Measurements from ENCODE around the gene RAX. TPM values are rescaled to one million over a fixed set of nuclear protein-coding genes. Genes with fewer than 3 reads are reported as not detected.

The RAX gene
- total RNA-seq (2013; cell fraction: nucleolus; rRNA removed): not detected in 2 replicates
- not detected in 2 replicates for total RNA-seq (2014; rRNA removed)
- total RNA-seq (2014; rRNA removed; fragmentation: Illumina TruSeq; extraction: Trizol): not detected in 2 replicates
- total RNA-seq (2021): not detected in 2 replicates
- not detected for polyA plus RNA-seq (2011; ENCODE audit: low read depth)
- not detected in 2 replicates for polyA plus RNA-seq (2011; rRNA removed)
- not detected in 2 replicates for polyA plus RNA-seq (2011; cell fraction: cytosol; rRNA removed)
- not detected in 2 replicates for polyA plus RNA-seq (2011; cell fraction: nucleus; rRNA removed)
- not detected in 2 replicates for polyA plus RNA-seq (2012)
- not detected in 2 replicates for polyA plus RNA-seq (2014; fragmentation: Illumina TruSeq; extraction: Trizol)
- polyA plus RNA-seq (2014; fragmentation: Nextera tagmentation; extraction: Ambion mirVana): not detected
- polyA plus RNA-seq (2014; rRNA removed): not detected in 2 replicates
- polyA plus RNA-seq (2016; fragmentation: Nextera tagmentation; extraction: Ambion mirVana): not detected
- not detected in 2 replicates for polyA minus RNA-seq (2011; rRNA and poly(A)+ RNA removed)
- polyA minus RNA-seq (2011; cell fraction: cytosol; rRNA and poly(A)+ RNA removed): not detected in 2 replicates
- polyA minus RNA-seq (2011; cell fraction: nucleus; rRNA and poly(A)+ RNA removed): not detected in 2 replicates
- not detected for Bru-seq, nascent RNA
- not detected for BruChase-seq, experiment 1, labeled RNA remaining after a 6-hour chase
- BruChase-seq, experiment 2, labeled RNA remaining after a 2-hour chase: not detected
- long read RNA-seq, experiment 1: 0 reads
- long read RNA-seq, experiment 2: 0 reads

DNA sequence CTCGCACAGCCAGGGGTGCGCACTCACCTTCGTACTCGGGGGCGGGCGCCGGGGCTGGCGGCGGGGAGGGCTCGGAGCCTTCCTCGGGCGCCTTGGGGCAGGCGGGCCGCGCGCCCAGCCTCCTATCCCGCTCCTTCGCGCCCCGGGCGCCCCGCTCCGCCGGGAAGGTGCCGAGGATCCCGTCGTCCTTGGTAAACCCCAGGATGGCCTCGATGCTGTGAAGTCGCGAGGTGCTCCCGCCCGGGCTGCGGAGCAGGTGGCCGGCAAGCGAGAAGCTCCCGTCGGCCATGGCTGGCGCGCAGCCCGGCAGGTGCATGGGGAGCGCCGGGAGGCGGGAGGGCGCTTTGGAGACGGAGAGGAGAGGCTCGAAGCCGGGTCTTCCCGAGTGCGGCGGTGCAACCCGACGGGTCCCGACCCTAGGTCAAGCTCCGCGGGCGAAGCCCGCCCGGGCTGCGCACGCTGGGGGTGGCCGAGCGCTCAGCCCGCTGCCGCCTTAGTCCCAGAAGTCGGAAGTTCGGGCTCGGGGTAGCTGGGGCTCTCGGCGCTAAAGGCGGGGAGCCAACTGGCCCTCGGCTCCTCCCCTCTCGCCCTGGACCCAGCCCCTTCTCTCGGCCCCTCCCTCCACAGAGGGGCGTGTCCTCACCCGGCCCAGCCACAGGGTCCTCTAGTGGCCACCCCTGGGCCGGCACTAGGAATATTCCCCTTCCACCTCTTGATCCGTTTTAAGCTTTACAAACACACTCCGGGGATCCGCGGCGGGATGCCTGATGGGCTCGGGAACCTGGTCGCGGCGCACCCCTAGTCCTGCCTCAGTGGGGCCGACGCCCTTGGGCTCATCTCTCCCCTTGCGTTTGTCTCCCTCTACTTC lies at the start of gene RAX:
RAX (minus strand) TSS at position 564 of the 868 bp plus-strand sequence; CDS start at position 316, 248 bp downstream.
- H3K4me3 ChIP-seq: peak within 1 kb of the TSS; percentile 32; the same call in 1 of the 2 replicates
- no TSS peak for BruUV-seq (replicated peaks)
- ChIA-PET RAD21 (ENCODE audit: unreplicated experiment) (interaction anchor here (1.3 kb wide), 1 partner anchor 43 kb away, joined by 5 read pairs; no protein-coding TSS in a partner anchor), SMC1A (ENCODE audit: uncharacterized antibody, unreplicated experiment) (no interaction called here), CTCF (no interaction called here), POLR2A (no interaction called here)
- no peaks in the 10 kb centered on the region for H4K20me1 ChIP-seq (ENCODE audit: control insufficient read depth, insufficient read depth)
- H3K27ac ChIP-seq (ENCODE audit: control insufficient read depth, insufficient read depth): no peak within 1 kb of the TSS
- no peaks in the 10 kb centered on the region for H3K79me2 ChIP-seq (ENCODE audit: control insufficient read depth, insufficient read depth, low read length)
- DNase-seq (ENCODE audit: low read depth, low spot score): no peak
- no peaks in the 10 kb centered on the region for H3K36me3 ChIP-seq (ENCODE audit: control insufficient read depth in 2 of 2, insufficient read depth in 2 of 2, low read length in 1 of 2)
- no peak within 1 kb of the TSS for H3K9ac ChIP-seq (ENCODE audit: control insufficient read depth, insufficient read depth, low read length)
- intact Hi-C loops (cut with micrococcal nuclease; ENCODE audit: unreplicated experiment): no loop called here
- peaks cover 23 to 42% of the 10 kb centered on the region in 2 experiments for H3K27me3 ChIP-seq (replicated peaks in 1 of 2; ENCODE audit: control insufficient read depth in 2 of 2, insufficient read depth in 2 of 2, low read length in 1 of 2)
- FAIRE-seq: no peak
- TF ChIP-seq, protein P1, sequence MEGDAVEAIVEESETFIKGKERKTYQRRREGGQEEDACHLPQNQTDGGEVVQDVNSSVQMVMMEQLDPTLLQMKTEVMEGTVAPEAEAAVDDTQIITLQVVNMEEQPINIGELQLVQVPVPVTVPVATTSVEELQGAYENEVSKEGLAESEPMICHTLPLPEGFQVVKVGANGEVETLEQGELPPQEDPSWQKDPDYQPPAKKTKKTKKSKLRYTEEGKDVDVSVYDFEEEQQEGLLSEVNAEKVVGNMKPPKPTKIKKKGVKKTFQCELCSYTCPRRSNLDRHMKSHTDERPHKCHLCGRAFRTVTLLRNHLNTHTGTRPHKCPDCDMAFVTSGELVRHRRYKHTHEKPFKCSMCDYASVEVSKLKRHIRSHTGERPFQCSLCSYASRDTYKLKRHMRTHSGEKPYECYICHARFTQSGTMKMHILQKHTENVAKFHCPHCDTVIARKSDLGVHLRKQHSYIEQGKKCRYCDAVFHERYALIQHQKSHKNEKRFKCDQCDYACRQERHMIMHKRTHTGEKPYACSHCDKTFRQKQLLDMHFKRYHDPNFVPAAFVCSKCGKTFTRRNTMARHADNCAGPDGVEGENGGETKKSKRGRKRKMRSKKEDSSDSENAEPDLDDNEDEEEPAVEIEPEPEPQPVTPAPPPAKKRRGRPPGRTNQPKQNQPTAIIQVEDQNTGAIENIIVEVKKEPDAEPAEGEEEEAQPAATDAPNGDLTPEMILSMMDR (IDR thresholded peaks at IDR 0.05 in 2 of 3, conservative IDR thresholded peaks at IDR 0.05 in 1 of 3; ENCODE audit: control insufficient read depth in 2 of 3, extremely low read depth in 1 of 3, insufficient read depth in 1 of 3, low read depth in 3 of 3, low read length in 3 of 3): 0 out of 6 replicates have a peak, but pooled peaks of 1 of the 3 experiments have one; percentile 8
- no peak for TF ChIP-seq MEF2B (IDR thresholded peaks at IDR 0.05; ENCODE audit: partially characterized antibody, poor library complexity, severe bottlenecking)
- peak; percentile 35 for TF ChIP-seq SUZ12 (IDR thresholded peaks at IDR 0.05; ENCODE audit: unreplicated experiment)
- ATAC-seq: peak; percentile 62
- no peak within 1 kb of the TSS for H2AFZ ChIP-seq (ENCODE audit: control insufficient read depth, low read depth, low read length)
- in situ Hi-C loops (cut with MboI): no loop called here
- WGBS (ENCODE audit: insufficient coverage, insufficient replicate concordance, low lambda C conversion rate, missing lambda C conversion rate): 61% methylated on average over 59 of the region's 88 CpGs
- H3K4me1 ChIP-seq (ENCODE audit: control insufficient read depth, insufficient read depth, low read length): no peaks in the 10 kb centered on the region
- no peaks in the 10 kb centered on the region; the same call in 2 of the 3 replicates for H3K9me3 ChIP-seq (replicated peaks; ENCODE audit: control insufficient read depth, insufficient read depth, low read length)
- 0 out of 2 replicates have a peak within 1 kb of the TSS, but pooled peaks have one; percentile 27 for H3K4me2 ChIP-seq (ENCODE audit: control insufficient read depth, insufficient read depth)
